ENCODE results near the gene BAZ2A.

The BAZ2A gene

DNA sequence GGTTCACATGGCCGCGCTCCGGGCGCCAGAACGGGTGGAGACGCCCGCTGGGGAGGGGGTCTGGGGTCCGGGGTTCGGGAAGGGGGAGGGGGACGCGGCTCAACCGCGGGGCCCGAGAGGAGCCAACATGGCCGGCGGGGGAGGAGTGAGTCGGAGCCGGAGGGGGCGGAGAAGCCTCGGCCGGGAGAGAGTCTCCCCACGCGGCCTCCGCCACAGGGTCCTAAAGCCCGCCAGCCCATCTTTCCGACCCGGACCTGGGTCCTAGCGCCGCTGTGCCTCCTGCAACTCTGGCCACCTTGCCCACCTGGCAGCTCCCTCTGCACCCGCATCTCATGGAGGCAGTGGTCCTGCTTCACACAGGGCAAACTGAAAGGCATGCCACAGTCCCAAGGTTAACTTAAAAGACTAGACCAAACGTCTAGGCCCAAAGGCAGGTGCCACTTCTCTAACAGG is at the start of gene BAZ2A:
Gene BAZ2A, minus strand, starts transcription at position 147 of the 453 bp plus-strand sequence. CDS start 12,796 bp downstream, outside the sequence.
- Histone ChIP-seq H4K20me1 (peaks cover 80% of the 10 kb centered on the region), H3K9me3 (no peaks in the 10 kb centered on the region), H3K4me3 (peak within 1 kb of the TSS; percentile 97), H3K27me3 (no peaks in the 10 kb centered on the region), H3K9ac (peak within 1 kb of the TSS; percentile 98), H3K4me1 (peaks cover 69% of the 10 kb centered on the region), H3K36me3 (peaks cover 24% of the 10 kb centered on the region; the same call in 1 of the 2 replicates), H3K27ac (peak within 1 kb of the TSS; percentile 98), H3K4me2 (peak within 1 kb of the TSS; percentile 95)
- no peak for TF ChIP-seq Cebpa-rat (IDR thresholded peaks at IDR 0.05)

DNA sequence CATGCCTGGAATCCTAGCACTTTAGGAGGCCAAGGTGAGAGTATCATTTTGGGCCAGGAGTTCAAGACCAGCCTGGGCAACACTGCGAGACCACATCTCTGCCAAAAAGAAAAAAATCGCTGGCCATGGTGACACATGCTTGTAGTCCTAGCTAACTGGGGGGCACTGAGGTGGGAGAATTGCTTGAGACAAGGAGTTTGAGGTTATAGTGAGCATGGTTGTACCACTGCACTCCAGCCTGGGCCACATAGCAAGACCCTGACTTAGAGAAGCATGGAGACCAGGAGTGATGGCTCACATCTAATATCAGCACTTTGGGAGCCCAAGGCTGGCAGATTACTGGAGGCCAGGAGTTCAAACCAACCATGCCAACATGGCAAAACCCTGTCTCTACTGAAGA is 48.7 kb upstream of the BAZ2A start:
- Histone ChIP-seq H3K27ac (no peak overlapping the region), H3K4me3 (no peak overlapping the region), H4K20me1 (peaks cover 100% of the 10 kb centered on the region)

DNA sequence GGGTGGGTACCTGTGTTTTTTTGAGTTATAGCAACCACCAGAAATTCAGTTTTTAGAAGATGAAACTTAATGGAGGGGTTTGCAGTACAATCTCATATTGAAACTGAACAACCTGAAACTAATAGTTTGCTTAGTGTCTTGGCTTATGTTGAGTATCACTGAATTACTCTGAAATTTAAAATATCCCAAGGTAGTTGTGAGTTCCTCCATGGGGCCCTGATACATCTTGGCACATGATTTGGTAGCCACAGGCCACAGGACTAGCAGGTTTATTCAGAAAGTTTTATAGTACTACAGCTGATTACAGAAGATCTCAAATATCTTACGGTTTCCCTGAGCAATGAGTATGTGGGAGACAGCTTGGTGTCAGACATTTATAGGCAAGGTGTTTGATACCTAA is 47.6 kb upstream of the BAZ2A start:
- Histone ChIP-seq H3K9me3 (no peaks in the 10 kb centered on the region), H3K4me1 (peaks cover 17% of the 10 kb centered on the region), H3K9ac (no peak overlapping the region), H3K4me3 (no peak overlapping the region), H3K27ac (0 out of 2 replicates have a peak overlapping the region, but pooled peaks have one; percentile 6), H3K4me2 (no peak overlapping the region), H3K27me3 (no peaks in the 10 kb centered on the region), H4K20me1 (peaks cover 100% of the 10 kb centered on the region), H3K36me3 (peaks cover 92% of the 10 kb centered on the region)
- TF ChIP-seq Cebpa-rat (IDR thresholded peaks at IDR 0.05), result no peak

More for the DNA sequence above, 48.7 kb upstream of the BAZ2A start:
- Histone ChIP-seq H3K9me3 (no peaks in the 10 kb centered on the region), H3K4me1 (peaks cover 29% of the 10 kb centered on the region), H3K36me3 (peaks cover 88% of the 10 kb centered on the region), H3K4me2 (no peak overlapping the region), H3K9ac (no peak overlapping the region), H3K27me3 (no peaks in the 10 kb centered on the region)
- TF ChIP-seq Cebpa-rat (IDR thresholded peaks at IDR 0.05), result no peak

DNA sequence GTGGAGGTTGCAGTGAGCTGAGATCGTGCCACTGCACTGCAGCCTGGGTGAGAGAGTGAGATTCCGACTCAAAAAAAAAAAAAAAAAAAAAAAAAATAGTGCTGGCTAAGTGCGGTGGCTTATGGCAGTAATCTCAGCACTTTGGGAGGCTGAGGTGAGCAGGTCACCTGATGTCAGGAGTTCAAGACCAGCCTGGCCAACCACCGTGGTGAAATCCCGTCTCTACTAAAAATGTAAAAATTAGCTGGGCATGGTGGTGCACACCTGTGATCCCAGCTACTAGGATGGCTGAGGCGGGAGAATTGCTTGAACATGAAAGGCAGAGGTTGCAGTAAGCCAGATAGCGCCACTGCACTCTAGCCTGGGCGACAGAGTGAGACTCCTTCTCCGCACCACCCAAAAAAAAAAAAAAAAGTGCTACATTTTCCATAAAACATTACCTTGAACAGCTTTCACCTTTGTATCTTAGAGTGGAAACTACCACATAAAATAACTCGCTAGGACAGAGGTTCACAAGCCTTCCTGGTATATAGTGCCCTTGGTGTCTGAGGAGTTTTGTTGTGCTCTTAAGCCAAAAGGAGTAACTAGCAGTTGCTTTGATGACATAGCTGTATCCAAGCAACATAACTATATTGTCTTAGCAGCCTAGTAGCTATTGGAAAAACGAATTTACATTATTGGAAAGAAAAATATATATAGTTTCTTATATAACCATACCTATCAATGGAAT is 46.9 kb upstream of the BAZ2A start:
- Histone ChIP-seq H3K27me3 (no peaks in the 10 kb centered on the region), H3K4me1 (peaks cover 10% of the 10 kb centered on the region), H3K36me3 (peaks cover 92% of the 10 kb centered on the region), H4K20me1 (peaks cover 100% of the 10 kb centered on the region), H3K4me3 (no peak overlapping the region), H3K27ac (no peak overlapping the region), H3K9ac (no peak overlapping the region), H3K9me3 (no peaks in the 10 kb centered on the region), H3K4me2 (no peak overlapping the region)
- TF ChIP-seq Cebpa-rat (IDR thresholded peaks at IDR 0.05), result no peak

DNA sequence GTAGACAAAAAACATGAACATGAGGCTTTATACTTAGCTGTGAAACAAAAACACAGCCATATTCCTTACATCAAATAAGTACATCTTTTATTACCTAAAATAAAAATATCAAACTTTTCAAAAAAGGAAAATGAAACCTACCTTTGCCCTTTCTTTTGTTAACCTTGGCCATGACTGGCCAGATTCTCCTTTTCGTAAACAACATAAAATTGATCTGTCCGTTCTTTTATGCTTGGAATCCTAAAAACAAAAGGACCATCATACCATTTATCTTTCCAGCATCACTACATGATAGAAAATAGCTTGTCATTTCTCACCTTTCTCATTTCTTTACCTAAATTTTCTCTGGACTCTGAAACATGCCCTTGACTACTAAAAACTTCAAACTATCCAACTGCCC is 41.5 kb upstream of the BAZ2A start:
- no peak overlapping the region for H3K9ac ChIP-seq
- peaks cover 94% of the 10 kb centered on the region for H3K36me3 ChIP-seq
- H4K20me1 ChIP-seq, result peaks cover 100% of the 10 kb centered on the region
- no peak overlapping the region for H3K4me3 ChIP-seq
- no peak for TF ChIP-seq Cebpa-rat (IDR thresholded peaks at IDR 0.05)
- H3K9me3 ChIP-seq, result no peaks in the 10 kb centered on the region
- H3K27me3 ChIP-seq, result no peaks in the 10 kb centered on the region
- no peak overlapping the region for H3K4me2 ChIP-seq
- H3K27ac ChIP-seq, result no peak overlapping the region
- H3K4me1 ChIP-seq, result no peaks in the 10 kb centered on the region; the same call in 1 of the 2 replicates

DNA sequence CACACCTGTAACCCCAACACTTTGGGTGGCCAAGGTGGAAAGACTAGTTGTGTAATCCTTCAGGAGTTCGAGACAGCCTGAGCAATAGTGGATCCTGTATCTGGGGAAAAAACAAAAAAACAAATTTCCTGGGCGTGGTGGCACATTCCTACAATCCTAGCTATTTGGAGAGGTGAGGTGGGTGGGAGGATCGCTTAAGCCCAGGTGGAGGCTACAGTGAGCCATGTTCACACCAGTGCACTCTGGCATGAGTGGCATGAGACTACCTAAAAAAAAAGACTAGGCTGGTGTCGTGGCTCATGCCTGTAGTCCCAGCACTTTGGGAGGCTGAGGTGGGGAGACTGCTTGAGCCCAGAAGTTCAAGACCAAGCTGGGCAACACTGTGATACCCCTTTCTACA is 40.7 kb upstream of the BAZ2A start:
- H3K4me2 ChIP-seq, result no peak overlapping the region
- H3K4me3 ChIP-seq, result no peak overlapping the region
- H3K9ac ChIP-seq, result no peak overlapping the region
- peaks cover 99% of the 10 kb centered on the region for H3K36me3 ChIP-seq
- no peak for TF ChIP-seq Cebpa-rat (IDR thresholded peaks at IDR 0.05)
- peaks cover 98% of the 10 kb centered on the region for H4K20me1 ChIP-seq
- no peaks in the 10 kb centered on the region for H3K9me3 ChIP-seq
- H3K4me1 ChIP-seq, result no peaks in the 10 kb centered on the region
- no peak overlapping the region for H3K27ac ChIP-seq
- no peaks in the 10 kb centered on the region for H3K27me3 ChIP-seq

DNA sequence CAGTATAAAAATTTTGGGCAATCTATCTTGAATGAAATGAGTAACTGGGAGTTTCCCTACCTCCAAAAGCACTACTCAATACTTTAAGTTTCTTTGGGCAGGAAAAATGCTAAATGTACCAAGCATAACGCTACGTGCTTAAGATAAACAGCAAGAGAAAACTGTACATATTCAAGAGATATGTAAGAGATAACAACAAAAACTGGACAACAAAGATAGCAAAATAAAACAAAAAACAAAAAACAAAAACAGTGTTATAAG is 38.0 kb upstream of the BAZ2A start:
- H4K20me1 ChIP-seq, result peaks cover 95% of the 10 kb centered on the region
- no peak overlapping the region for H3K4me3 ChIP-seq
- H3K36me3 ChIP-seq, result peaks cover 100% of the 10 kb centered on the region
- no peaks in the 10 kb centered on the region for H3K9me3 ChIP-seq
- no peak overlapping the region for H3K9ac ChIP-seq
- no peak overlapping the region for H3K4me2 ChIP-seq
- TF ChIP-seq Cebpa-rat (IDR thresholded peaks at IDR 0.05), result no peak
- H3K27ac ChIP-seq, result no peak overlapping the region
- H3K4me1 ChIP-seq, result no peaks in the 10 kb centered on the region
- H3K27me3 ChIP-seq, result no peaks in the 10 kb centered on the region

DNA sequence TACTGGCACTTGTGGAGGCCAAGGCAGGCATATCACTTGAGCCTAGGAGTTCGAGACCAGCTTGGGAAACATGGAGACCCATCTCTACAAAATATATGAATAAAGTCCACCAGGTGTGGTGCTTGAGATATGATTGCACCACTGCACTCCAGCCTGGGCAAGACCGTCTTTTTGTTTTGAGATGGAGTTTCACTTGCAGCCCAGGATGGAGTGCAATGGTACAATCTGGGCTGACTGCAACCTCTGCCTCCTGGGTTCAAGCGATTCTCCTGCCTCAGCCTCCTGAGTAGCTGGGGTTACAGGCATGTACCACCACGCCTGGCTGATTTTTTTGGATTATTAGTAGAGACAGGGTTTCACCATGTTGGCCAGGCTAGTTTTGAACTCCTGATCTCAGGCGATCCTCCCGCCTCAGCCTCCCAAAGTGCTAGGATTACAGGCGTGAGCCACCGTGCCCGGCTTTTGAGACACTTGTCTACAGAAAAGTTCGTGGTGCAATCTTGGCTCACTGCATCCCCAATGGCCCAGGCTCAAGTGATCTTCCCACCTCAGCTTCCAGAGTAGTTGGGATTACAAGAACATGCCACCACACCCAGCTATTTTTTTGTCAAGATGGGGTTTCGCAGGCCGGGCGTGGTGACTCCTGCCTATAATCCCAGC is 32.0 kb upstream of the BAZ2A start:
- Histone ChIP-seq H3K27ac (no peak overlapping the region), H3K9ac (no peak overlapping the region), H3K4me2 (no peak overlapping the region), H3K4me3 (no peak overlapping the region), H3K27me3 (no peaks in the 10 kb centered on the region), H3K36me3 (peaks cover 79% of the 10 kb centered on the region), H4K20me1 (peaks cover 50% of the 10 kb centered on the region), H3K9me3 (peaks cover 4% of the 10 kb centered on the region), H3K4me1 (no peaks in the 10 kb centered on the region)
- no peak for TF ChIP-seq Cebpa-rat (IDR thresholded peaks at IDR 0.05)

DNA sequence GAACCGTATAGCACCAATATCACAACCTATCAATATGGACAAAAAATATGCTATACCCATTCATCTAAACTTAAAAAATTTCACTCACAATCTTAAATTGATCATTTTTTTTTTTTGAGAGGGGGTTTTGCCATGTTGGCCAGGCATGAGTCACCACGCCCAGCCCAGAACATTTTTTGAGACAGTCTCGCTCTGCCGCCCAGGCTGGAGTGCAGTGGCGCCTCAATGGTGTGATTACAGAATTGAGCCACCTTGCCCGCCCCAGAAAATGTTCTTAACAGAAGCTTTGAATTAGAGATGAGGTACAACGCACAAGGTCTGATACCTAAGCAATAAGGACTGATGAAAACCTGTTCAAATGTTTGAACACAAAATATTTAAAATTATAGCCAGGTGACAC is 31.4 kb upstream of the BAZ2A start:
- TF ChIP-seq Cebpa-rat (IDR thresholded peaks at IDR 0.05), result no peak
- Histone ChIP-seq H3K9me3 (peaks cover 10% of the 10 kb centered on the region), H3K4me3 (no peak overlapping the region), H3K36me3 (peaks cover 79% of the 10 kb centered on the region), H3K27me3 (no peaks in the 10 kb centered on the region), H3K27ac (no peak overlapping the region), H3K4me1 (no peaks in the 10 kb centered on the region), H3K4me2 (no peak overlapping the region), H3K9ac (no peak overlapping the region), H4K20me1 (peaks cover 45% of the 10 kb centered on the region)

DNA sequence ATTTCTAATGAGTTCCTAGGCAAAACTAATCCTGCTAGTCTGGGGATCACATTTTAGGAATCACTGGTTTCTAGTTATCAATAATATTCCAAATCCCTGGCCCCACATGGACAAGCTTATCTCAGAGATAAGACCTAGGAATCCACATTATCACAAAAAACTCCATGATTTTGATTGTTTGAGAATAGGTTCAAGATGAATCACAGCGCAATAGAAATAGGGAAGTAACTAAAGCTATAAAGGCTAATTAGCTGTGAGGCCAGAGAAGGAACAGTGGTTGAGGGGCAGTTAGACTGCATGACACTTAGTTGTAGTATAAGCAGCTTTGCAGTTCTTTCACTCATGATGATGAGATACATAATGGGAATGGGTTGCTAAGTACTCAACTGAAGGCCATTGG is 28.8 kb upstream of the BAZ2A start:
- TF ChIP-seq Cebpa-rat (IDR thresholded peaks at IDR 0.05), result no peak
- Histone ChIP-seq H4K20me1 (peaks cover 24% of the 10 kb centered on the region; the same call in 1 of the 2 replicates), H3K9ac (no peak overlapping the region), H3K4me3 (no peak overlapping the region), H3K27me3 (no peaks in the 10 kb centered on the region), H3K36me3 (peaks cover 73% of the 10 kb centered on the region), H3K9me3 (peaks cover 36% of the 10 kb centered on the region), H3K27ac (no peak overlapping the region), H3K4me1 (no peaks in the 10 kb centered on the region), H3K4me2 (no peak overlapping the region)
